ENCODE results near the gene ITGAV. TPM values are rescaled to one million over a fixed set of nuclear protein-coding genes. Genes with fewer than 3 reads are reported as not detected.
"Not testable (repeated sequence)": the region's sequence is repeated elsewhere in the genome, so short reads cannot be mapped to it uniquely, and the experiment has no call there.

ITGAV gene
- total RNA-seq, 4 donors from 2014 or later = 27.1 to 60.1 (median 45.1) TPM

- Histone ChIP-seq H3K27me3 (no peaks in the 10 kb centered on the region), H3K36me3 (no peaks in the 10 kb centered on the region), H3K9me3 (no peaks in the 10 kb centered on the region), H3K4me3 (no peak overlapping the region), H3K4me1 (no peaks in the 10 kb centered on the region), H3K27ac (no peak overlapping the region)
- TF ChIP-seq POLR2A (IDR thresholded peaks at IDR 0.05) = no peak
- no peak for TF ChIP-seq CTCF (IDR thresholded peaks at IDR 0.05)
- intact Hi-C loops (cut with DNase I) = no loop called here
- no peak for DNase-seq
Observed at GRCh38 chr2:186559370-186559769, 30.5 kb upstream of the ITGAV start.

- no peak overlapping the region for H3K27ac ChIP-seq
- no peaks in the 10 kb centered on the region for H3K9me3 ChIP-seq
- H3K4me3 ChIP-seq = no peak overlapping the region
- no peaks in the 10 kb centered on the region for H3K36me3 ChIP-seq
- intact Hi-C loops (cut with DNase I) = no loop called here
- no peaks in the 10 kb centered on the region for H3K27me3 ChIP-seq
- H3K4me1 ChIP-seq = no peaks in the 10 kb centered on the region
- TF ChIP-seq CTCF (IDR thresholded peaks at IDR 0.05) = no peak
- no peak for TF ChIP-seq POLR2A (IDR thresholded peaks at IDR 0.05)
- 73 to 76% methylated on average over 2 to 3 of the region's 3 CpGs for WGBS, 2 donors
- no peak for DNase-seq
Observed at GRCh38 chr2:186559848-186560247, 30.0 kb upstream of the ITGAV start.

- Histone ChIP-seq H3K9me3 (no peaks in the 10 kb centered on the region), H3K27me3 (no peaks in the 10 kb centered on the region), H3K36me3 (no peaks in the 10 kb centered on the region), H3K27ac (no peak overlapping the region), H3K4me1 (no peaks in the 10 kb centered on the region), H3K4me3 (no peak overlapping the region)
- no peak for DNase-seq
- 53 to 66% methylated on average over 3 of the region's 3 CpGs for WGBS, 2 donors
- TF ChIP-seq CTCF (IDR thresholded peaks at IDR 0.05) (no peak), POLR2A (IDR thresholded peaks at IDR 0.05) (no peak)
- intact Hi-C loops (cut with DNase I) = no loop called here
Observed at GRCh38 chr2:186560254-186560653, 29.6 kb upstream of the ITGAV start.

GRCh38 chr2:186561467-186562208 is 28.2 kb upstream of the ITGAV start:
- H3K9me3 ChIP-seq = no peaks in the 10 kb centered on the region
- TF ChIP-seq POLR2A (IDR thresholded peaks at IDR 0.05) = no peak
- no peak for TF ChIP-seq CTCF (IDR thresholded peaks at IDR 0.05)
- intact Hi-C loops (cut with DNase I) = no loop called here
- H3K4me1 ChIP-seq = no peaks in the 10 kb centered on the region
- no peak for DNase-seq
- 72 to 75% methylated on average over 6 of the region's 6 CpGs for WGBS, 2 donors
- no peak overlapping the region for H3K4me3 ChIP-seq
- no peaks in the 10 kb centered on the region for H3K27me3 ChIP-seq
- H3K36me3 ChIP-seq = no peaks in the 10 kb centered on the region
- no peak overlapping the region for H3K27ac ChIP-seq

GRCh38 chr2:186562209-186562578 is 27.7 kb upstream of the ITGAV start:
- H3K9me3 ChIP-seq = no peaks in the 10 kb centered on the region
- TF ChIP-seq CTCF (IDR thresholded peaks at IDR 0.05) (no peak), POLR2A (IDR thresholded peaks at IDR 0.05) (no peak)
- no peak overlapping the region for H3K4me3 ChIP-seq
- intact Hi-C loops (cut with DNase I) = no loop called here
- H3K27me3 ChIP-seq = no peaks in the 10 kb centered on the region
- no peak for DNase-seq
- no peak overlapping the region for H3K27ac ChIP-seq
- no peaks in the 10 kb centered on the region for H3K4me1 ChIP-seq
- H3K36me3 ChIP-seq = no peaks in the 10 kb centered on the region
- WGBS, 2 donors = 89 to 95% methylated on average over 1 of the region's 1 CpG

- H3K4me1 ChIP-seq = peaks cover 0 to 22% (median 2%) of the 10 kb centered on the region in 3 donors
- intact Hi-C loops (cut with DNase I); H3K36me3 ChIP-seq; H3K27ac ChIP-seq; H3K9me3 ChIP-seq; DNase-seq; H3K4me3 ChIP-seq; H3K27me3 ChIP-seq: not testable (repeated sequence)
- 25 to 33% methylated on average over 1 of the region's 1 CpG for WGBS, 2 donors
Observed at GRCh38 chr2:186568600-186568999, 21.3 kb upstream of the ITGAV start.

GRCh38 chr2:186569127-186569526 is 20.7 kb upstream of the ITGAV start:
- H3K4me1 ChIP-seq = peaks cover 0 to 22% (median 2%) of the 10 kb centered on the region in 3 donors
- 67 to 83% methylated on average over 1 of the region's 1 CpG for WGBS, 2 donors
- H3K4me3 ChIP-seq; H3K9me3 ChIP-seq; DNase-seq; intact Hi-C loops (cut with DNase I); H3K36me3 ChIP-seq; H3K27me3 ChIP-seq; H3K27ac ChIP-seq: not testable (repeated sequence)
